ENCODE measurements around the gene NPEPL1.
"Not testable (repeated sequence)": the region's sequence is repeated elsewhere in the genome, so short reads cannot be mapped to it uniquely, and the experiment has no call there.

NPEPL1 gene

GRCh38 chr20:58753267-58753921 lies 60.8 kb downstream of the NPEPL1 start:
- Histone ChIP-seq H3K4me1 (ENCODE audit: insufficient read depth, low read length) (no peaks in the 10 kb centered on the region), H3K9me3 (ENCODE audit: low read length) (no peaks in the 10 kb centered on the region), H3K36me3 (ENCODE audit: insufficient read depth, low read length) (no peaks in the 10 kb centered on the region), H3K9ac (ENCODE audit: low read length) (no peak overlapping the region), H3K4me3 (ENCODE audit: low read depth in 1 of 2, low read length in 2 of 2) (no peak overlapping the region), H3K27ac (ENCODE audit: low read depth, low read length) (no peak overlapping the region), H3K27me3 (ENCODE audit: control insufficient read depth in 1 of 2, insufficient read depth in 2 of 2, low read length in 2 of 2) (no peaks in the 10 kb centered on the region)

- Histone ChIP-seq H3K36me3 (ENCODE audit: insufficient read depth, low read length) (no peaks in the 10 kb centered on the region), H3K4me3 (ENCODE audit: low read depth in 1 of 2, low read length in 2 of 2) (no peak overlapping the region), H3K4me1 (ENCODE audit: insufficient read depth, low read length) (no peaks in the 10 kb centered on the region), H3K27me3 (ENCODE audit: control insufficient read depth in 1 of 2, insufficient read depth in 2 of 2, low read length in 2 of 2) (no peaks in the 10 kb centered on the region), H3K9ac (ENCODE audit: low read length) (no peak overlapping the region), H3K9me3 (ENCODE audit: low read length) (no peaks in the 10 kb centered on the region), H3K27ac (ENCODE audit: low read depth, low read length) (no peak overlapping the region)
These were observed 61.4 kb downstream of the NPEPL1 start for GRCh38 chr20:58753922-58754551.

GRCh38 chr20:58754584-58754983 lies 62.0 kb downstream of the NPEPL1 start:
- Histone ChIP-seq H3K4me3 (ENCODE audit: low read depth in 1 of 2, low read length in 2 of 2) (no peak overlapping the region), H3K27ac (ENCODE audit: low read depth, low read length) (no peak overlapping the region), H3K9ac (ENCODE audit: low read length) (no peak overlapping the region), H3K27me3 (ENCODE audit: control insufficient read depth in 1 of 2, insufficient read depth in 2 of 2, low read length in 2 of 2) (no peaks in the 10 kb centered on the region), H3K9me3 (ENCODE audit: low read length) (no peaks in the 10 kb centered on the region), H3K36me3 (ENCODE audit: insufficient read depth, low read length) (no peaks in the 10 kb centered on the region), H3K4me1 (ENCODE audit: insufficient read depth, low read length) (no peaks in the 10 kb centered on the region)

GRCh38 chr20:58755062-58755697 lies 62.6 kb downstream of the NPEPL1 start:
- H3K27ac ChIP-seq (ENCODE audit: low read depth, low read length) = no peak overlapping the region
- no peak overlapping the region for H3K4me3 ChIP-seq (ENCODE audit: low read depth in 1 of 2, low read length in 2 of 2)
- no peaks in the 10 kb centered on the region for H3K27me3 ChIP-seq (ENCODE audit: control insufficient read depth in 1 of 2, insufficient read depth in 2 of 2, low read length in 2 of 2)
- no peaks in the 10 kb centered on the region for H3K9me3 ChIP-seq (ENCODE audit: low read length)
- no peaks in the 10 kb centered on the region for H3K36me3 ChIP-seq (ENCODE audit: insufficient read depth, low read length)
- no peaks in the 10 kb centered on the region for H3K4me1 ChIP-seq (ENCODE audit: insufficient read depth, low read length)
- H3K9ac ChIP-seq (ENCODE audit: low read length) = no peak overlapping the region

GRCh38 chr20:58755766-58756449 lies 63.3 kb downstream of the NPEPL1 start:
- Histone ChIP-seq H3K9ac (ENCODE audit: low read length) (no peak overlapping the region), H3K27me3 (ENCODE audit: control insufficient read depth in 1 of 2, insufficient read depth in 2 of 2, low read length in 2 of 2) (no peaks in the 10 kb centered on the region), H3K36me3 (ENCODE audit: insufficient read depth, low read length) (no peaks in the 10 kb centered on the region), H3K27ac (ENCODE audit: low read depth, low read length) (no peak overlapping the region), H3K4me3 (ENCODE audit: low read depth in 1 of 2, low read length in 2 of 2) (no peak overlapping the region), H3K9me3 (ENCODE audit: low read length) (no peaks in the 10 kb centered on the region), H3K4me1 (ENCODE audit: insufficient read depth, low read length) (no peaks in the 10 kb centered on the region)

GRCh38 chr20:58756450-58756775 lies 63.8 kb downstream of the NPEPL1 start:
- Histone ChIP-seq H3K4me3 (ENCODE audit: low read depth in 1 of 2, low read length in 2 of 2) (no peak overlapping the region), H3K9me3 (ENCODE audit: low read length) (no peaks in the 10 kb centered on the region), H3K27me3 (ENCODE audit: control insufficient read depth in 1 of 2, insufficient read depth in 2 of 2, low read length in 2 of 2) (no peaks in the 10 kb centered on the region), H3K9ac (ENCODE audit: low read length) (no peak overlapping the region), H3K36me3 (ENCODE audit: insufficient read depth, low read length) (no peaks in the 10 kb centered on the region), H3K27ac (ENCODE audit: low read depth, low read length) (no peak overlapping the region), H3K4me1 (ENCODE audit: insufficient read depth, low read length) (no peaks in the 10 kb centered on the region)

GRCh38 chr20:58757647-58758046 lies 65.0 kb downstream of the NPEPL1 start:
- H3K36me3 ChIP-seq (ENCODE audit: insufficient read depth, low read length); H3K4me3 ChIP-seq (ENCODE audit: low read depth in 1 of 2, low read length in 2 of 2); H3K9me3 ChIP-seq (ENCODE audit: low read length); H3K4me1 ChIP-seq (ENCODE audit: insufficient read depth, low read length); H3K27ac ChIP-seq (ENCODE audit: low read depth, low read length); H3K27me3 ChIP-seq (ENCODE audit: control insufficient read depth in 1 of 2, insufficient read depth in 2 of 2, low read length in 2 of 2); H3K9ac ChIP-seq (ENCODE audit: low read length): not testable (repeated sequence)

- H3K36me3 ChIP-seq (ENCODE audit: insufficient read depth, low read length) = no peaks in the 10 kb centered on the region
- no peak overlapping the region for H3K4me3 ChIP-seq (ENCODE audit: low read depth in 1 of 2, low read length in 2 of 2)
- no peaks in the 10 kb centered on the region for H3K27me3 ChIP-seq (ENCODE audit: control insufficient read depth in 1 of 2, insufficient read depth in 2 of 2, low read length in 2 of 2)
- H3K4me1 ChIP-seq (ENCODE audit: insufficient read depth, low read length) = no peaks in the 10 kb centered on the region
- H3K9me3 ChIP-seq (ENCODE audit: low read length) = no peaks in the 10 kb centered on the region
- H3K27ac ChIP-seq (ENCODE audit: low read depth, low read length) = no peak overlapping the region
- no peak overlapping the region for H3K9ac ChIP-seq (ENCODE audit: low read length)
These were observed 67.3 kb downstream of the NPEPL1 start for GRCh38 chr20:58759947-58760346.

GRCh38 chr20:58760856-58761255 lies 68.3 kb downstream of the NPEPL1 start:
- H3K36me3 ChIP-seq (ENCODE audit: insufficient read depth, low read length) = no peaks in the 10 kb centered on the region
- H3K4me1 ChIP-seq (ENCODE audit: insufficient read depth, low read length) = no peaks in the 10 kb centered on the region

GRCh38 chr20:58762120-58762519 lies 69.5 kb downstream of the NPEPL1 start:
- Histone ChIP-seq H3K27me3 (ENCODE audit: control insufficient read depth in 1 of 2, insufficient read depth in 2 of 2, low read length in 2 of 2) (no peaks in the 10 kb centered on the region), H3K9me3 (ENCODE audit: low read length) (no peaks in the 10 kb centered on the region), H3K4me1 (ENCODE audit: insufficient read depth, low read length) (no peaks in the 10 kb centered on the region), H3K36me3 (ENCODE audit: insufficient read depth, low read length) (no peaks in the 10 kb centered on the region), H3K4me3 (ENCODE audit: low read depth in 1 of 2, low read length in 2 of 2) (no peak overlapping the region), H3K9ac (ENCODE audit: low read length) (no peak overlapping the region), H3K27ac (ENCODE audit: low read depth, low read length) (no peak overlapping the region)

More at GRCh38 chr20:58760856-58761255, 68.3 kb downstream of the NPEPL1 start:
- Histone ChIP-seq H3K27me3 (ENCODE audit: control insufficient read depth in 1 of 2, insufficient read depth in 2 of 2, low read length in 2 of 2) (no peaks in the 10 kb centered on the region), H3K4me3 (ENCODE audit: low read depth in 1 of 2, low read length in 2 of 2) (no peak overlapping the region), H3K9ac (ENCODE audit: low read length) (no peak overlapping the region), H3K27ac (ENCODE audit: low read depth, low read length) (no peak overlapping the region), H3K9me3 (ENCODE audit: low read length) (no peaks in the 10 kb centered on the region)

GRCh38 chr20:58763076-58763475 lies 70.5 kb downstream of the NPEPL1 start:
- H3K4me3 ChIP-seq (ENCODE audit: low read depth in 1 of 2, low read length in 2 of 2) = no peak overlapping the region
- H3K27me3 ChIP-seq (ENCODE audit: control insufficient read depth in 1 of 2, insufficient read depth in 2 of 2, low read length in 2 of 2) = no peaks in the 10 kb centered on the region
- no peaks in the 10 kb centered on the region for H3K9me3 ChIP-seq (ENCODE audit: low read length)
- no peaks in the 10 kb centered on the region for H3K36me3 ChIP-seq (ENCODE audit: insufficient read depth, low read length)
- no peaks in the 10 kb centered on the region for H3K4me1 ChIP-seq (ENCODE audit: insufficient read depth, low read length)
- H3K27ac ChIP-seq (ENCODE audit: low read depth, low read length) = no peak overlapping the region
- H3K9ac ChIP-seq (ENCODE audit: low read length) = no peak overlapping the region
